GM12891 (cell line): ENCODE data around the gene OR2T5.
"Not testable (repeated sequence)": the region's sequence is repeated elsewhere in the genome, so short reads cannot be mapped to it uniquely, and the experiment has no call there.

Source experiments
- POLR2A ChIP-seq: IDR thresholded peaks from 2 replicates; pipeline ENCODE4 v1.6.1; 2011; ENCODE audit warnings: low read depth, low read length, control low read depth
- POLR2AphosphoS5 ChIP-seq: IDR thresholded peaks from 2 replicates; pipeline ENCODE4 v1.6.1; 2011; ENCODE audit warnings: low read depth, low read length, control low read depth

DNA sequence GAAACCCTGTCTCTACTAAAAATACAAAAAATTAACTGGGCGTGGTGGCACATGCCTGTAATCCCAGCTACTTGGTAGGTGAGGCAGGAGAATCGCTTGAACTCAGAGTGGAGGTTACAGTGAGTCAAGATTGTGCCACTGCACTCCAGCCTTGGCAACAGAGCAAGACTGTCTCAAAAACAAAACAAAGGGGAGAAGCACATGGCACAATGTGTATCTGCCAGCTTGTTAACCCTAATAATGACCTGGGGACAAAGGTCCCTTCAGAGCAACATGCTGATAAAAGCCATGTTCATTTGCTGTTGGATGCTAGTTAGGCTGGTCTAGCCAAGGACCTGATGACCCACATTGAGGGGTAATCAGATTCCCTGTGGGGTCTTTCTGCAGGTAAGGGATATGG is 31.8 kb upstream of the OR2T5 start:
- TF ChIP-seq POLR2AphosphoS5, POLR2A: not testable (repeated sequence)
